Inflammatory macrophage (primary cell): Measurements from ENCODE around the gene METTL9.
"Not testable (repeated sequence)": the region's sequence is repeated elsewhere in the genome, so short reads cannot be mapped to it uniquely, and the experiment has no call there.

Experiments used
- DNase-seq, 2 donors: peaks; one replicate each; pipeline ENCODE4 v3.0.0-alpha.2; 2020 to 2022

Gene METTL9

GRCh38 chr16:21666772-21667171, 67.4 kb downstream of the METTL9 start:
- DNase-seq: no peak

- no peak for DNase-seq
Observed at GRCh38 chr16:21667575-21667974, 68.2 kb downstream of the METTL9 start.

GRCh38 chr16:21673469-21673868, 74.1 kb downstream of the METTL9 start:
- DNase-seq: no peak

- DNase-seq: not testable (repeated sequence)
Observed at GRCh38 chr16:21674456-21674855, 75.1 kb downstream of the METTL9 start.

GRCh38 chr16:21680714-21681113, 81.3 kb downstream of the METTL9 start:
- not testable (repeated sequence) for DNase-seq

- no peak for DNase-seq
Observed at GRCh38 chr16:21683184-21683583, 83.8 kb downstream of the METTL9 start.

- DNase-seq: peak; percentile 23 to 38
Observed at GRCh38 chr16:21684199-21684598, 84.8 kb downstream of the METTL9 start.

GRCh38 chr16:21685034-21685455, 85.7 kb downstream of the METTL9 start:
- DNase-seq: peak in 1 of 2 donors; percentile 33

GRCh38 chr16:21689107-21689506, 89.7 kb downstream of the METTL9 start:
- no peak for DNase-seq

GRCh38 chr16:21690967-21691366, 91.6 kb downstream of the METTL9 start:
- not testable (repeated sequence) for DNase-seq

GRCh38 chr16:21694609-21695008, 95.2 kb downstream of the METTL9 start:
- no peak for DNase-seq

- no peak for DNase-seq
Observed at GRCh38 chr16:21697032-21697431, 97.7 kb downstream of the METTL9 start.

- DNase-seq: peak; percentile 42 to 50
Observed at GRCh38 chr16:21698169-21699032, 99.0 kb downstream of the METTL9 start.

- DNase-seq: no peak
Observed at GRCh38 chr16:21701271-21701670, 101.9 kb downstream of the METTL9 start.

- DNase-seq: peak; percentile 66 to 76
Observed at GRCh38 chr16:21702276-21702675, 102.9 kb downstream of the METTL9 start.

GRCh38 chr16:21703156-21703555, 103.8 kb downstream of the METTL9 start:
- DNase-seq: no peak

GRCh38 chr16:21703589-21704174, 104.3 kb downstream of the METTL9 start:
- peak in 1 of 2 donors; percentile 22 for DNase-seq

- DNase-seq: no peak
Observed at GRCh38 chr16:21704266-21704665, 104.9 kb downstream of the METTL9 start.

- no peak for DNase-seq
Observed at GRCh38 chr16:21704733-21705132, 105.4 kb downstream of the METTL9 start.
